ENCODE results near the gene FAM236D. TPM values are rescaled to one million over a fixed set of nuclear protein-coding genes. Genes with fewer than 3 reads are reported as not detected.
"Not testable (repeated sequence)": the region's sequence is repeated elsewhere in the genome, so short reads cannot be mapped to it uniquely, and the experiment has no call there.

FAM236D gene
- total RNA-seq (2014; rRNA removed) = not detected in 2 replicates
- not detected for polyA plus RNA-seq (2012)

GRCh38 chrX:72808110-72808509 is at the start of gene FAM236D:
TSS of gene FAM236D (minus strand) at chrX:72808210. CDS start at chrX:72808110, 100 bp downstream.
- DNase-seq (ENCODE audit: low read depth) = not testable (repeated sequence)

- DNase-seq (ENCODE audit: low read depth) = not testable (repeated sequence)
Measured at GRCh38 chrX:72837532-72837931, 29.5 kb upstream of the FAM236D start.

- not testable (repeated sequence) for DNase-seq (ENCODE audit: low read depth)
Measured at GRCh38 chrX:72830701-72831100, 22.7 kb upstream of the FAM236D start.

- DNase-seq (ENCODE audit: low read depth) = not testable (repeated sequence)
Measured at GRCh38 chrX:72790390-72790789, 17.6 kb downstream of the FAM236D start.

- not testable (repeated sequence) for DNase-seq (ENCODE audit: low read depth)
Measured at GRCh38 chrX:72788142-72788541, 19.9 kb downstream of the FAM236D start.

- DNase-seq (ENCODE audit: low read depth) = not testable (repeated sequence)
Measured at GRCh38 chrX:72783964-72784363, 24.0 kb downstream of the FAM236D start.

- not testable (repeated sequence) for DNase-seq (ENCODE audit: low read depth)
Measured at GRCh38 chrX:72783365-72783936, 24.6 kb downstream of the FAM236D start.

- not testable (repeated sequence) for DNase-seq (ENCODE audit: low read depth)
Measured at GRCh38 chrX:72782560-72782959, 25.4 kb downstream of the FAM236D start, which contains the start of gene FAM236B. TSS of gene FAM236B (minus strand) at chrX:72782660. CDS start at chrX:72782560, 100 bp downstream.

GRCh38 chrX:72778146-72778545 is 29.9 kb downstream of the FAM236D start:
- DNase-seq (ENCODE audit: low read depth) = not testable (repeated sequence)

GRCh38 chrX:72777467-72777790 is 30.6 kb downstream of the FAM236D start:
- not testable (repeated sequence) for DNase-seq (ENCODE audit: low read depth)

- DNase-seq (ENCODE audit: low read depth) = not testable (repeated sequence)
Measured at GRCh38 chrX:72776653-72777466, 31.1 kb downstream of the FAM236D start, which contains the start of gene DMRTC1B. TSS of gene DMRTC1B (plus strand) at chrX:72776890. CDS start at chrX:72845136, 68,246 bp downstream.

- not testable (repeated sequence) for DNase-seq (ENCODE audit: low read depth)
Measured at GRCh38 chrX:72760454-72760853, 47.6 kb downstream of the FAM236D start.

Other genes starting within 250 kb of the FAM236D start
- 25.4 and 25.9 TPM in 2 replicates for gene HDAC8, start 235.4 kb downstream of the FAM236D start, total RNA-seq (2014; rRNA removed)
- gene PHKA1, start 93.9 kb downstream of the FAM236D start, total RNA-seq (2014; rRNA removed) = 19.6 and 20.6 TPM in 2 replicates
- gene DMRTC1B, start 31.3 kb downstream of the FAM236D start, total RNA-seq (2014; rRNA removed) = not detected in 2 replicates
- gene FAM236B, start 25.6 kb downstream of the FAM236D start, total RNA-seq (2014; rRNA removed) = not detected in 2 replicates
- gene FAM236C, start 104.4 kb upstream of the FAM236D start, total RNA-seq (2014; rRNA removed) = not detected in 2 replicates
- not detected in 2 replicates for gene FAM236A, start 130.0 kb upstream of the FAM236D start, total RNA-seq (2014; rRNA removed)
- gene DMRTC1, start 135.6 kb upstream of the FAM236D start, total RNA-seq (2014; rRNA removed) = not detected in 2 replicates
- gene PABPC1L2B, start 194.7 kb upstream of the FAM236D start, total RNA-seq (2014; rRNA removed) = not detected in 2 replicates